H1 (cell line): ENCODE results near the gene KRTAP10-4. TPM values are rescaled to one million over a fixed set of nuclear protein-coding genes. Genes with fewer than 3 reads are reported as not detected.

Experiments
- CHD7 ChIP-seq: fragments of 300-600 bp; sonication (generic); IDR thresholded peaks from 2 replicates; pipeline ENCODE4 v1.7.1; 2012; ENCODE audit warnings: low read length, moderate library complexity, mild to moderate bottlenecking, inconsistent platforms; ENCODE audit not compliant: insufficient replicate concordance
- CTBP2 ChIP-seq: IDR thresholded peaks from 2 replicates; pipeline ENCODE4 v1.7.0; 2011; ENCODE audit warnings: borderline replicate concordance, mild to moderate bottlenecking, moderate library complexity, mixed read lengths, low read length; ENCODE audit not compliant: insufficient read depth, insufficient read length
- FOSL1 ChIP-seq: IDR thresholded peaks from 2 replicates; pipeline ENCODE4 v1.6.1; 2011; ENCODE audit warnings: mild to moderate bottlenecking, low read depth, low read length, moderate library complexity; ENCODE audit not compliant: insufficient read depth
- KDM4A ChIP-seq: IDR thresholded peaks from one replicate; pipeline ENCODE4 v1.7.1; 2012; ENCODE audit warnings: low read depth, mild to moderate bottlenecking, moderate library complexity, low read length, inconsistent platforms; ENCODE audit not compliant: severe bottlenecking
- RXRA ChIP-seq: IDR thresholded peaks from 2 replicates; pipeline ENCODE4 v1.6.1; 2011; ENCODE audit warnings: low read depth, mild to moderate bottlenecking, low read length, moderate library complexity; ENCODE audit not compliant: insufficient read depth
- TAF1 ChIP-seq: IDR thresholded peaks from 2 replicates; pipeline ENCODE4 v1.6.1; 2011; ENCODE audit warnings: mild to moderate bottlenecking, low read depth, low read length
- TEAD4 ChIP-seq: IDR thresholded peaks from 2 replicates; pipeline ENCODE4 v1.6.1; 2012; ENCODE audit warnings: low read depth, low read length, inconsistent platforms, mixed read lengths
- polyA plus RNA-seq, 7 experiments: library from polyadenylated mRNA; depleted of rRNA in 3 of 7; stranded (reverse) in 5 of 7; unstranded in 2 of 7; fragments of >200 nt in 5 of 7; fragments of 200-250 nt in 2 of 7; gene quantifications; 1 replicate in 5 of 7; 2 replicates in 1 of 7; 4 replicates in 1 of 7; pipeline versions ENCODE4 v1.2.1 to v1.2.3, GENCODE V29; 2011 to 2013; ENCODE audit warnings: missing spikeins in 2 of 7, mixed read lengths in 2 of 7
- total RNA-seq: library from RNA; stranded (reverse); fragmentation: NEBNext Ultra II Directional; extraction: Animal tissue kit (Norgen Biotek cat#: 25700); gene quantifications from 2 replicates; pipeline ENCODE4 v1.2.1, GENCODE V29; 2021

The KRTAP10-4 gene
- total and polyA plus RNA-seq, 2 of the 8 experiments (the other 6 are each of a cell fraction or from before 2014, with no cell fraction given) = not detected

- TF ChIP-seq CHD7 = no peak
- TF ChIP-seq KDM4A = no peak
- no peak for TF ChIP-seq CTBP2
- TF ChIP-seq FOSL1 = no peak
- no peak for TF ChIP-seq RXRA
- no peak for TF ChIP-seq TAF1
- TF ChIP-seq TEAD4 = no peak
Measured at GRCh38 chr21:44623575-44623974, 50.0 kb downstream of the KRTAP10-4 start (continued).
